ENCODE measurements around the gene SLC25A45.
A peak's percentile ranks its signal among the peaks of the same experiment; 100 is the strongest.

GRCh38 chr11:65423516-65424204, 41.2 kb upstream of the SLC25A45 start:
- peak in 1 of 2 donors; percentile 16 for TF ChIP-seq POLR2A (IDR thresholded peaks at IDR 0.05)
- no peak for TF ChIP-seq CTCF (IDR thresholded peaks at IDR 0.05)

Measured in uterus (tissue), 2 donors.